Measurements from ENCODE around the gene PEX11G.
A peak's percentile ranks its signal among the peaks of the same experiment; 100 is the strongest.

The PEX11G gene

DNA sequence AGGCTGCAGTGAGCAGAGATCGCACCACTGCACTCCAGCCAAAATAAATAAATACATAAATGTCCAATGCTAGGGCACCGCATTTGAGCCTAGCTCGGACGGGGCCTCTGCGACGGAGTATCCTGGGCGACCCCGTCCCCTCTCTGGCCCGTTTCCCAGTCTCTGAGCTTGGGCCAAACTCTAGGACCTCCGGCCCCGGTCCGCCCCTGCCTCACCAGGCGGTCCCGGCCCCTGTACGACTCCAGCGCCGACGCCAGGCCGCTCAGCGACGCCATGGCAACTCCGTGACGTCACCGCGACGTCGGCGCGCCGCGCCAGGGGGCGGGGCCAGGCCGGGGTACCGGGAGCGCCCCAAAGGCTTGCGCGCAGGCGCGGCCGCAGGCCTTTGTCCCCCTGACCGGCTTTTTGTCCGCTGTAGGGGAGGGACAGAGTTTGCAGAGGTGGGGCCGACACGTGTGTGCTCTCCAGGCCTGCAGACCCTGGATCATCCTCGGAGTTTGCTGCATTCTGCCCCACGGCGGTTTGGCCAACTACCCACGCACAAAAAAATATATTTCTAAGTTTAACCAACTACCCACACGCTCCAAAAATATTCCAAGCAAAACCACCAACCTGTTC, at the start of gene PEX11G:
PEX11G (minus strand) TSS at position 300 of the 618 bp plus-strand sequence; CDS start at position 275, 25 bp downstream.
- DNase-seq (ENCODE audit: low read depth in 2 of 2): peak; percentile 87 to 88

DNA sequence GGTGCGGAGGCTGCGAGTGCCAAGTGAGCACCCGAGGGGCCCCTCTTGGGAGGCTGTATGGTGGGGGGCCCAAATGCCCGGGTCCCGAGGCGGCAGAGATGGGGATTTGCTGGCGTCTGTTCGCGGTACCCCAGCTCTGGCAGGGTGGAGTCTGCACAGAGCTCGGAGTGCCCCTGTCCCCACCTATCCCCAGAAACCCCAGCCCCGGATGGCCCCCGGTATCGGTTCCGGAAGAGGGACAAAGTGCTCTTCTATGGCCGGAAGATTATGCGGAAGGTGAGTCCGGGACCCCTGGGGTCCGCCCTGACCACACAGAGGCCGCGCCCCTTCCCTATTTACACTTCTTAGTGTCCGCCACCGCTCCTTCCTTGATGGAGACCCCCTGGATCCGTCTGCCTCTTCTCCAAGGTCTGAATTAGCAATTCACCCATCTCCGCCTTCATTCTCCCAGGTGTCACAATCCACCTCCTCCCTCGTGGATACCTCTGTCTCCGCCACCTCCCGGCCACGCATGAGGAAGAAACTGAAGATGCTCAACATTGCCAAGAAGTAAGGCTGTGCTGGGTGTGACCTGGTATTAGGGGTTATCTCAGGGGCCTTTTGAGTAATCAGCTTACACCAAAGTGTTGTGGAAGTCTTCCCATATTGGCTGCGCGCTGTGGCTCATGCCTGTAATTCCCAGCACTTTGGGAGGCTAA, 47.3 kb upstream of the PEX11G start:
- DNase-seq (ENCODE audit: low read depth in 2 of 2): no peak

DNA sequence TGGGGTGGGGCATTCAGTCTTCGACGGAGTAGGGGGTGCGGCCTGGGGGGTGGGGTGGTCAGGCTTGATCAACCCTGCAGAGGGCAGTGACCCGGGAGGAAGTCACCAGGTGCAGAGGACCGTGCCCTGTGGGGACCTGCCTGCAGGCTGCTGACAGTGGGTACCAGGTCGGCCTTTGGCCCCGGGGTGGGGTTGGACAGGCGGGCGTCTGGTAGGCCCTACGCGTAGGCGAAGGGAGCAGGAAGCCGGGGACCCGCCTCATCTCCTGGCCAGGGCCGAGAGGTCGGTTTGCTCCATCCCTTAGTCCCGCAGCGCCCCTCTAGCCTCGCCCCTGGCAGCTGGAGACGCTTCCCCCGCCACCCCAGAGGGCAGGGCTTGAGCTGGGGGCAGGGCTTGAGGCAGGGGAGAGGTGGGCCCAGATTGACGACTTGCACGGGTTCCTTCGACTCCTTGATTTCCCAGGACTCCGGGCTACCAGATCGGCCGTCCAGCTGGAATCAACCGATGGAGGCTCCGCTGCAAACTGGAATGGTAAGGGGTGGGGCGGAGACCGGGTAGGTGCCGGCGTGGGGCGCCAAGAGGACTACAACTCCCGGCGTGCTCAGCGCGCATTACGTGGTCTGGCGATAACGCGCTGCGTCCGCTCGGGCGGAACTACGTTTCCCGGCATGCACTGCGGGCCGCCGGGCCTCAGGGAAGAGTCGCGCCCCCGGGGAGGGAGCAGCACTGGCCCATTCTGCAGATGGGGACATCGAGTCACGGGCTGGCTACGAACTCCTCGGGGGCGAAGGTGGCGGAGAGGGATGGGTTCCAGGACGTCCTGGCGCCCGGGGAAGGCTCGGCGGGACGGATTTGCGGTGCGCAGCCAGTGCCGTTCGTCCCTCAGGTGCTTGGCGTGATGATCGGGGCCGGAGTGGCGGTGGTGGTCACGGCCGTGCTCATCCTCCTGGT, 46.5 kb upstream of the PEX11G start, which contains the start of gene PNPLA6:
PNPLA6 (plus strand) TSS at position 671 of the 951 bp plus-strand sequence; CDS start at position 743, 72 bp downstream.
- peak; percentile 89 to 91 for DNase-seq (ENCODE audit: low read depth in 2 of 2)

DNA sequence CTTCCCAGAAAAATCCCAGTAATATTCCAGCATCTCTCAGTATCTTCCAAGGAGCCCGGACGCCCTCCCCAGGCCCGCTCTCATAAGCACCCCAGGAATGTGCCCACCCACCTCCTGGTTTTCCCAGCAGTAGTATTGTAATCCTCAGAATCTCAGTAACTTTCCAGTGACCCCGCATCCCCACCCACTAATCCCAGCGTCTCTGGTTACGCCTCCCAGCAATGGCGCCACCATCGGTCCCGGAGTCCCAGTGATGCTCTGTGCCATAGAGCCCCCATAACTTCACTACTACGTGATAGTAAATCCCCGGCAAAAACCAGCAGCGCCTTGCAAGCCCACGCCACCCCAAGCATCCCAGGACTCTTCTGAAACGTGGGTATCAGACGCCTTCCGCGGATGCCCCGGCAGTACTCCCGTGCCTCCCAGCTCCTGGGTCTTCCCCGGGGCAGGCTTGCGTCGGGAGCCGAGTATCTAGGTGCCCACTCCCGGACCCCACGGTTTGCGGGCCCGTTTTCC, 45.8 kb upstream of the PEX11G start:
- peak in 1 of 2 donors; percentile 23 for DNase-seq (ENCODE audit: low read depth in 2 of 2)

DNA sequence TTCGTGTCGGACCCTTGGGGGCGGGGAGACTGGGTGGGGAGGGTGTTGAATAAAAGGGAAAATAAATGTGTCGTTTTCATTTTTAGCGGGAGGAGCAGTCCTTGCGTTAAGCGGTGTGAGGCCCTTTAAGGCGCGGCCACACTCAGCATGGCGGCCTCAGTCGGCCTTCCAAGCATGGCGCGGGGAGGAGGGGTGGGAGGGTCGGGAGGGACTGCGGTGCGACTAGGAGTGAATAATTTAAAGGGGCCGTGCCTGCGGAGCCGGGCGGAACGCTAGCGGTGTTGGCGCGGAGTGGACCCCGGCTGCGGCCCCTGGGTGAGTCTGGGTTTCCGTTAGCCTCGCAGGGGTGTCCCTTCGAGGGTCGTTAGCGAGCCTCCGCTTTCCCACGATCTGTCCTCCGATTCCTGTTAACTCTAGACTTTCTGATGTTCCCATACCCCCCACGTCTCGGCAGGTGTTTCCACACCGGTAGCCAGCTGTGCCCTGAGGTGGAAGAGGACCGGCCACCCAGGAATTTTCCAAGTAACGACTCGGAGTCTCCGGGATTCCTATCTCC, 45.2 kb upstream of the PEX11G start:
- peak; percentile 64 to 79 for DNase-seq (ENCODE audit: low read depth in 2 of 2)

DNA sequence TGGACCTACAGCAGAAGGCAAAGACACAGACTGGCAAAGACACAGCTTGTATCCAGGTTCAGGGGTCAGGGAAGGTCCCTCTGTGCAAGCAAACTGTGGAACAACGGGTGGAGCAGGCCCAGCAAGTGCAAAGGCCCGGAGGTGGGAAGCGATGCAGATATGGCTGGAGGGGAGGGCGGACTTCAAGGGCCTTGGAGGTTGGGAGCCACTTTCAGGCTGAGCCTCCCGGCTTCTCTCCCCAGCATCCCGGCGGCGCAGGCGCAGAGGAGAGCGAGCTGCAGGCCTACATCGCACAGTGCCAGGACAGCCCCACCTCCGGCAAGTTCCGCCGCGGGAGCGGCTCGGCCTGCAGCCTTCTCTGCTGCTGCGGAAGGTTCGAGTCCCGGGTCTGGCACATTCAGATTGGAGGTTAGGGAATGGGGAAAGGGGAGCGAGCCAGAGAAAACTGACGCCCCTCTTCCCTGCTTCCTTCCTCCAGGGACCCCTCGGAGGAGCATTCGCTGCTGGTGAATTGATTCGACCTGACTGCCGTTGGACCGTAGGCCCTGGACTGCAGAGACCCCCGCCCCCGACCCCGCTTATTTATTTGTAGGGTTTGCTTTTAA, 44.5 kb upstream of the PEX11G start:
- no peak for DNase-seq (ENCODE audit: low read depth in 2 of 2)

DNA sequence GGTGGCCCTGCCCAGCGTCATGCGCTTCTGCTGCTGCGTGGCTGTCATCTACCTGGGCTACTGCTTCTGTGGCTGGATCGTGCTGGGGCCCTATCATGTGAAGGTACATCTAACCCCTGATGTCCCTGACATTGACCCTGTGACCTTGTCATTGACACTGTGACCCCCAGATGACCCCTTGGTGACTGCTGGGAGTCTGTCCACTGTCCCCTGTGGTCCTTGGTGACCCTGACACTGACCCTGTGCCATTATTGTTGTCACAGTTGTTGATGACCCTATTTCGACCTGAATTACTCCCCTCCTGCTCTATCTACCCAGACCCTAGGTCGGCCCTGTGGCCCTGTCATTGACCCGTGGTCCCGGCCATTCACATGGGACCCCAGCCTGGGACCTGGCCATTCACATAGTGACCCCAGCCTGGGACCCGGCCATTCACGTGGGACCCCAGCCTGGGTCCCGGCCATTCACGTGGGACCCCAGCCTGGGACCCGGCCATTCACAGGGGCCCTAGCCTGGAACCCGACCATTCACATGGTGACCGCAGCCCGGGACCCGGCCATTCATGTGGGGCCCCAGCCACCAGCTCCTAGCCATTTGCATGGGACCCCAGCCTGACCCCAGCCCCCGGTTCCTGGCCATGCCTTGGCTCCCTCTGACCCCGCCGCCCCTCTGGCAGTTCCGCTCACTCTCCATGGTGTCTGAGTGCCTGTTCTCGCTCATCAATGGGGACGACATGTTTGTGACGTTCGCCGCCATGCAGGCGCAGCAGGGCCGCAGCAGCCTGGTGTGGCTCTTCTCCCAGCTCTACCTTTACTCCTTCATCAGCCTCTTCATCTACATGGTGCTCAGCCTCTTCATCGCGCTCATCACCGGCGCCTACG, 41.0 kb upstream of the PEX11G start:
- no peak for DNase-seq (ENCODE audit: low read depth in 2 of 2)

DNA sequence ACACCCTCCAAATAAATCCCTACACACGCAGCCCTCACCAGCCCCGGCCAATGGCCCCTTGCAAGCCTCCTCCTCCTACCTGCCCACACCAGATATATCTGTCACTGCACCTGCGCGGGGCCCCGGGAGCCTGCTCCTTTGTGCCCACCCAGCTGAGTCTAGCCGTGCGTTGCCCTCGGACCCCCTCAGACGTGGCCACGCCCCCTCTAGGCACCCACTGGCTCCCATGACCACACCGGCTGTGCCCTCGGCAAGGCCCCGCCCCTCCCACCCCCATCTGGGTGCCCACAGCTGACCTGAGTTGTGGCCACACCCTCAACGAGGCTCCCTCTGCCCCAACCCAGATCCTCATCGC, 40.4 kb upstream of the PEX11G start:
- DNase-seq (ENCODE audit: low read depth in 2 of 2): no peak

DNA sequence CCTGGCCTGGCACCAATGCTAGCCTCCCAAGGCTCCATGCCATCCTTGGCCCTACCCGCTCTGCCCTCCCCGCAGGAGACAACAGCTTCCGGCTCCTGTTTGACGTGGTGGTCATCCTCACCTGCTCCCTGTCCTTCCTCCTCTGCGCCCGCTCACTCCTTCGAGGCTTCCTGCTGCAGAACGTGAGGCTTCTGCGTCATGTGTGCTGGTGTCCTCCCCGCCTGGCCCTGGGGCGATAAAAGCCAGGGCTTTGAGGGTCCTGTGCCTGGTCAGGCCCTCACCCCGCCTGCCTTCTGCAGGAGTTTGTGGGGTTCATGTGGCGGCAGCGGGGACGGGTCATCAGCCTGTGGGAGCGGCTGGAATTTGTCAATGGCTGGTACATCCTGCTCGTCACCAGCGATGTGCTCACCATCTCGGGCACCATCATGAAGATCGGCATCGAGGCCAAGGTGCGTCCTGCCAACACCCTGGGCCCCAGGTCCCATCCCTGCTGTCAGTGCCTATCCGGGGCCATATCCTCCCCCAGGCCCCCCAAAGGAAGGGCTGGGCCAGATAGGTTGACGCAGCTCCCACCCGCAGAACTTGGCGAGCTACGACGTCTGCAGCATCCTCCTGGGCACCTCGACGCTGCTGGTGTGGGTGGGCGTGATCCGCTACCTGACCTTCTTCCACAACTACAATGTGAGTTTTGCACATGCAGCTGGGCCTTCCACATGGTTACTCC, 39.8 kb upstream of the PEX11G start:
- no peak for DNase-seq (ENCODE audit: low read depth in 2 of 2)

DNA sequence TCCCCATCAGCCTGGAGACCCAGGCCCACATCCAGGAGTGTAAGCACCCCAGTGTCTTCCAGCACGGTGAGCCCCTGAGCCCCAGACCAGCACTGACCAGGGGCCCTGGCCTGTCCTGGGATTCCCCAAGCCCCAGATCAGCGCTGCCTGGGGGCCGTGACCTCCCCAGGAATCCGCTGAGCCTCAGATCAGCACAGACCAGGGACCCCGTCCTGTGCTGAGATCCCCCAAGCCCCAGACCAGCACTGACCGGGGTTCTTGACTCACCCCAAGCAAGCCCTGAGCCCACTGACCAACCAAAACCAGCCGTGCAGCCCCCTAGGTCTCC, 39.3 kb upstream of the PEX11G start:
- DNase-seq (ENCODE audit: low read depth in 2 of 2): no peak

DNA sequence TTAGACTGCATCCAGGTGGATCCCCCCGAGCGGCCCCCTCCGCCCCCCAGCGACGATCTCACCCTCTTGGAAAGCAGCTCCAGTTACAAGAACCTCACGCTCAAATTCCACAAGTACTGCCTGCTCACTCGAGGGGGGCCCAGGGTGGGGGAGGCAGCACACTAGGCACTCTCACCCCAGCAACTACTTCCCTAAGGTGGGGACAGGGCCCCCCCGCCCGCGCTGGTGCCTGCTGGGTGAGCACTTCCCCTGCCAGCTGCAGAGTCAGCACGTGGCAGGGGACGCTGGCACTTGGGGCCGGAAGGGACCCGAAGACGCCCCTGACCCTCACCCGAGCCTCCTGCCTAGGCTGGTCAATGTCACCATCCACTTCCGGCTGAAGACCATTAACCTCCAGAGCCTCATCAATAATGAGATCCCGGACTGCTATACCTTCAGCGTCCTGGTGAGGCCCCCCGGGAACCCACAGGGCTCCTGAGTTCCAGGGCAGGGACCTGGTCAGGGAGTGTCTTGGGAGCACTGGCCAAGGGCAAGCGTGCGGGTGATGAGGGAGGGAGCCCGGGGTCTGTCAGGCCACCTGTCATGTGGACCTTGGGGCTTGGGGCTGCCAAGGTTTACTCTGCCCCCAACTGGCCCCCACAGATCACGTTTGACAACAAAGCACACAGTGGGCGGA, 38.8 kb upstream of the PEX11G start:
- DNase-seq (ENCODE audit: low read depth in 2 of 2): no peak

DNA sequence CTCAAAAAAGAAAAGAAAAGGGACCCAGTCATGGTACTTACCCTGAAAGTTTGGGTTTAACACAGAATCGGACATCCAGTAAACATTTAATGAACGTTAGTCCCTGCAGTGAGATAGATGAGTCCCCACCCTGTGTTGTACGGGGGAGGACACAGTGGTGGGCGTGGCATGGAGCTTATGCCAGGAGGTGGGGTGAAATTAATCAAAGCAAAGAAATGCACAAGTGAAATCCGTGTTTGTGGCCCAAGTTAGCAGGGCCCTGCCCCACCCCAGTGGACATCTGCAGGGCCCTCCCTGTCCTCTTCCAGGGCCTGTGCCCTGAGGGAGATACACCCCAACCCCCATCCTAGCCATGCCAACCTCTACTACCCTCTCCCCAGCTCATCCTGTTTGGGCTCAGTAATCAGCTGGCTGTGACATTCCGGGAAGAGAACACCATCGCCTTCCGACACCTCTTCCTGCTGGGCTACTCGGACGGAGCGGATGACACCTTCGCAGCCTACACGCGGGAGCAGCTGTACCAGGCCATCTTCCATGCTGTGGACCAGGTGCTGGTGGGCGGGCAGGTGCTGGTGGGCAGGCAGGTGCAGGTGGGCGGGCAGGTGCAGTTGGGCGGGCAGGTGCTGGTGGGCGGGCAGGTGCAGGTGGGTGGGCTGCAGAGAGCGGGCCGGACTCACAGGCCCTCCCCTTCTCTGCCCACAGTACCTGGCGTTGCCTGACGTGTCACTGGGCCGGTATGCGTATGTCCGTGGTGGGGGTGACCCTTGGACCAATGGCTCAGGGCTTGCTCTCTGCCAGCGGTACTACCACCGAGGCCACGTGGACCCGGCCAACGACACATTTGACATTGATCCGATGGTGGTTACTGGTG, 37.5 kb upstream of the PEX11G start:
- no peak for DNase-seq (ENCODE audit: low read depth in 2 of 2)

DNA sequence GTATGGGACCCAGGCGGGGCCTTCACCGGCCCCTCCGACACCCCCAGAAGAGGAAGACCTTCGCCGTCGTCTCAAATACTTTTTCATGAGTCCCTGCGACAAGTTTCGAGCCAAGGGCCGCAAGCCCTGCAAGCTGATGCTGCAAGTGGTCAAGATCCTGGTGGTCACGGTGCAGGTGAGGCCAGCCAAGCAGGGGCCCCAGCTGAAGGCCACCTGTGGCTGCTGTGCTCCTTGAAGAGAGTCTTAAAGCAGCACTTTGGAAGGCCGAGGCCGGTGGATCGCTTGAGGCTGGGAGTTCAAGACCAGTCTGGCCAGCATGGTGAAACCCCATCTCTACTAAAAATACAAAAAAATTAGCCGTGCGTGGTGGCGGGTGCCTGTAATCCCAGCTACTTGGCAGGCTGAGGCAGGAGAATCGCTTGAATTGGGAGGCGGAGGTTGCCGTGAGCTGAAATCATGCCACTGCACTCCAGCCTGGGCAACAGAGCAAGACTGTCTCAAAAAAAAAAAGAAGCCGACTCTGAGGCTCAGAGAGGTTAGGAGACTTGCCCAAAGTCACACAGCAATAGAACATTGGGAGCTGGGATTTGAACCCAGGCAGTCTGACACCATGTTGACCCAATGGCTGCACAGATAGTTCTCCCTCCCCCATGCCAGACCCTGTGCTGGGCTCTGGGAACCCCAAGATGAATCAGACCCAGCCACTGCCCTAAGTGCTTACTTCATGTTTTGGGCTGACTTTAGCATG, 36.3 kb upstream of the PEX11G start:
- DNase-seq (ENCODE audit: low read depth in 2 of 2): no peak

DNA sequence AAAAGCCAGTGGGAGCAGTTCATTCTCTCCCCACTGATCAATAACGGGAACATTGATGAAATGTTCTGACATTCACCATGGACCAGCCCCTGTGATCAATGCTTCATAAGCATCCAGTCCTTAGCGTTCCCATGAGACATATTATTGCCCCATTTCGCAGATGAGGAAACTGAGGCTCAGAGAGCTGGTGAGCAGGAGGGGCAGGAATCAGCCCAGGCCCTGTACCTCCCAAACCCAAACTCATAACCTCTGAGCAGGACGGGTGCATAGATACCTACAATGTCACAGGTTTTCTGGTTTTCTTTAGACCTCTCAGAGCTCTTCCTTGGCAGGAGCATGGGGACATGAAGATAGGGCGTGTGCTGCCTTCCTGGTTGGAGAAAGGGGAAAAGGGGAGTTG, 35.7 kb upstream of the PEX11G start:
- no peak for DNase-seq (ENCODE audit: low read depth in 2 of 2)

DNA sequence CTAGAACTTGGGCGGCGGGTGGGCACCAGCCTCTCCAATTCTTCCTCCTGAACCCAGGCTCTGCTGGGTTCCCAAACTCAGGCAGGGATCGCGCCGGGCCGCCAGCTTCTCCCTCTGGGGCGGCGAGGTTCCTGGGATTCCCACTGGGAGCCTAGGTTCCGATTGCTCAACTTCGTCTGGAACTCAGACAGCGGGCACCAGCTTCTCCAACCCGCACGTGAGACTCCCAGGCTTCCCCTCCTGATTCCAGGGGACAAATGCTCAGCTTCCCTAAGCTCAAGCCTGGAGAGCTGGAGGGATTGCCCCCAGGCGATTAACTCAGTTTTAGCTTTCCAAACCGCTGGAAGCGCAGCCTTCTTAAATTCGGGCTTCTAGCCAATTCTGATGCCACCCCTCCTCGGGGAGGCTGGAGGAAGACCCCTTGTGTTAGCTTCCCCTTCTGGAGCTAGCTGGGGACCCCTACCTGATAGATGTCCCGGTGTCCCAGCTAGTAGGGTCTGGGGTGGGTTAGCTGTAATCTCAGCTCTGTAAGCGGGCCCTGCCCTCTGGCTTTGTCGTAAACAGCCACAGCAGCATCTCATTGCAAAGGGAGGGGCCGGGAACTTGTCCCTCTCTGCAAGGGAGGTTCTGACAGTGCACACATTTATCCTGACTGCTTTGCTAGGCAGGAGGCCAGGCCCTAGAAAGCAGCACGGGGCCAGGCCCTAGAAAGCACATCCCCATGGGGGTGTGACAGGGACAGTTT, 34.3 kb upstream of the PEX11G start:
- no peak for DNase-seq (ENCODE audit: low read depth in 2 of 2)

DNA sequence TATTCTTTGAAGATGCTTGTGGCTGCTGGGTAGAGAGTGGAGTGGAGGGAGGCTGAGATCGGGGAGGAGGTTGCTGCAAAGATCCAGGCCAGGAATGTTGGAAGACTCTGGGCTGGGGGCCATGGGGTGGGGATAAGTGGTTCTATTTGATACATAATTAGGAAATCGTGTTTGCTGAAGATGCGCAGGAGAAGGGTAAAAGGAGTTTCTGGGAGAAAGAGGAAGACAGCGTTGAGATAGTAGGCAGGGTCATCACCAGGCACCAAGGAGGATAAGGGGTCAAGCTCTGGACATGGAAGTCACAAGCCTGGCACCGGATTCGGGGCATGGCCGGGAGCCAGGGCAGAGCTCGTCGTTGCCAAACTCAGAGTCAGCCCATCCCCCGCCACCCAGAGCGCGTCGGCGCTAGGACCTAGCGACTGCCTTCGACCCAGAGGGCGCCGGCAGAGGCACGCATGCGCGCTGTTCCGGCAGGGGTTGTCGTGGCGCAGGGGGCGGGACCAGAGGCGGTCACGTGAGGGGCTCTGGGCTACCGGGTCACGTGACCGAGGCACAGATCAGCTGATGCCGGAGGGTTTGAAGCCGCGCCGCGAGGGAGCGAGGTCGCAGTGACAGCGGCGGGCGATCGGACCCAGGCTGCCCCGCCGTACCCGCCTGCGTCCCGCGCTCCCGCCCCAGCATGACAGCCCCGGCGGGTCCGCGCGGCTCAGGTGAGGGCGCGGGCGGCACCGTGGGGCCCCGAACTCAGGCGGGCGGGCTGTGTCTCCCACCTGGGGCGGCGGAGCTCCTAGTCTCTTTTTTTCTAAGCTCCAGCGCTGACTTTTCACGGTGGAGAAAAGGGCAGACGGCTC, 33.5 kb upstream of the PEX11G start, which contains the start of gene MCOLN1:
MCOLN1 (plus strand) TSS at position 553 of the 851 bp plus-strand sequence; CDS start at position 680, 127 bp downstream.
- peak; percentile 99 to 100 for DNase-seq (ENCODE audit: low read depth in 2 of 2)
